Middle frontal gyrus (tissue), 1 donor: ENCODE measurements around the gene DBNL.
A peak's percentile ranks its signal among the peaks of the same experiment; 100 is the strongest.
"Not testable (repeated sequence)": the region's sequence is repeated elsewhere in the genome, so short reads cannot be mapped to it uniquely, and the experiment has no call there.

Source experiments
- DNase-seq: peaks from one replicate; pipeline ENCODE4 v3.0.0-alpha.2; 2015; ENCODE audit warnings: low spot score; ENCODE audit errors: extremely low spot score

The DBNL gene

DNA sequence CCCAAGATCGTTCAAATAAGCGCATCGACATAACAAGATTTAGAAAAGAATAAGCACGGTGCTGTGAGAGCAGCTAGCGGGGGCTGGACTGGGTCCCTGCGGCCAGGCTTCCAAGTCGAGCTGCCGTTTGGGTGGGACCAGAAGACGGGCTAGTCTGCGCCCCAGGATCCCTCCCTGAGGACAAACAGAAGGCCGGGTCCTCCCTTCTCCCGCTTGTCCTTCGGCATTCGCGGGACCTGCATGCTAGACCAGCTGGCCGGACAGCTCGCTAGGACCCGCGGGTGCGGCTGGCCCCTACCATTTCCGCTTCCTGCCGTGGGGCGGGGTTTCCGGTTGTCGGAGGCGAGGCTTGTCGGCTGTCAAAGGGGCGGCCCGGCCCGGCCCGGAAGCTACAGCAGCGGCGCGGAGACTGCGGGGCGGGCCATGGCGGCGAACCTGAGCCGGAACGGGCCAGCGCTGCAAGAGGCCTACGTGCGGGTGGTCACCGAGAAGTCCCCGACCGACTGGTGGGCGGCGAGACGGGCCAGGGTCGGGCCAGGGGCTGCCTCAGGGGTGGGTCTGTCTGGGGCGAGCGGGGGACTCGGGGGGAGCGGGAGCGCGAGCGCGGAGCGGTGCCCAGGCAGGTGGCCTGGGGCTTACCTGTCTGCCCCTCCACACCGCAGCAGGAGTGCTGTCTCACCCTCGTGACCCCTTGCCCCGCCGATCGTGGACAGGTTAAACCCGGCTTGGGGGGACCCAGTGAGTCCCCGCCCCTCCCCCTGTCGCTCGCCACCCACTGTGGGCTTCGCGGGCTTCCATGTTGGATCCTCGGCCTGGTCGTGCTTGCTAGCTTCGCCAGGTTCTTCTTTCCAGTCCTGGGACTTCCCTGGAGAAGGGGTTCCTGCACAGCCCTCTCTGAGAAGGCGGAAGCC is at the start of gene DBNL:
TSS of gene DBNL (plus strand) at position 388 of the 911 bp plus-strand sequence. CDS start at position 424, 36 bp downstream.
- peak; percentile 86 for DNase-seq

GRCh38 chr7:43997532-43997931 is 47.0 kb upstream of the DBNL start, which contains the start of gene SPDYE1:
Gene SPDYE1, plus strand, starts transcription at chr7:43997897. Its CDS starts 2,053 bp downstream, at chr7:43999950.
- not testable (repeated sequence) for DNase-seq

DNA sequence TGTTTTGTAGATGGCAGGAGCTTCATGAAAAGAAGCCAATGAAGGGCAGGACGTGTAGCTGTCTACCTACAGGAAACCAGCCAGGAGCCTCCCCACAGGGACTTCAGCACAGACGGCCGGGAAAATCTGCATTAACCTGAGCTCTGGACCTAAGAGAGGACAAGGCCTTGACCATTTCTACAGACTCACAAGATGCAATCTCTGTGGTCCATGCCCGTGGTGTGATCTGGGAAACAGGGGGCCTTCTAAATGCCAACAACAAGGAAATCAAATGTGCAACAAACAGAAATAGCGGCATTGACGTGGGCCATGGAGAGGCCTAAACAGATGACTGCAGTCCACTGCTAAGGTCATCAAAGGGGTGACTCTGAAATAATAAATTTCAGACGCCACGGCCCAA is 32.4 kb upstream of the DBNL start:
- not testable (repeated sequence) for DNase-seq

- DNase-seq = not testable (repeated sequence)
Observed at GRCh38 chr7:44015090-44015489, 29.4 kb upstream of the DBNL start.

DNA sequence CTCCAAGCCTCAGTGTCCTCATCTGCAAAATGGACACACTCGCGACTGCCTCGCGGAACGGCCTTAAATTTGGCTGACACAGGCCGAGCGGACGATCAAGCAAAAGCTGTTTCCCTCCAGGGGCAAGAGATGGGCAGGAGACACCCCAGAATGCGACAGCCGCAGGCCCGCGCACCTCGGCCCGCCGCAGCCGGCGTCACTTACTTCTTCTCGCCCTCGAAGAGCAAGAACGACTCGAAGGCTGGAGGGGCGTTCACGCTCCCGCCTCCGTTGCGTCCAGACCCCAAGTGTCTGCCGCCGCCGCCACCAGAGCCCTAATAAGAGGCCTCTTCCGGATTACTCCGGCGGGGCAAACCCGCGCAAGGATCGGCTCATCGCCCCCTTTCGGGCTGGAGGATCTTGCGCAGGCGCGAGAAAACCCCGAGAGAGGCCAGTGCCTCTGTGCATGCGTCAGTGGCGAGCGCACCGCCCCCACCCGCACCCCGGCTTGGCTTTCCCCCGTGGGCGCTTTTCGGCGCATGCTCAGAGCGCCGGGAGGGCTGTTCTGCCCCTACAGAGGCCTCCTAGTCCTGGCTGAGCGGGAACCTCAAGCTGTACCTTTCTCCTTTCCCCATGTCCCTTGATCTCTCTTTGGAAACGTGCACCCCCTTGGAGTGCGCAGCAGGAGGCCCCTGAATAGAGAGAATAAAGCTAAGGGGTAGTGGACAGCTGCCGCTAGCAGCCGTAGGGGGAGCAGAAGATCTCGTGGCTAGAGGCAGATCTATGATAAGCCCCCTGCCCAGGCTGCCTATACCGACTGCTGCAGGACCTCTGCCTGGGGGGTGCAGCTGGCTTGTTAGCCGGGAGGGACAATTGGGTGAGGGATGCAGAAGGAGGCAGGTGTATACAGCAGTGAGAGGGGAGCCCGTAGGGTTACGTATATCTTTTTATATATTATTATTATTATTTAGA is 25.4 kb upstream of the DBNL start:
- peak; percentile 97 for DNase-seq

DNA sequence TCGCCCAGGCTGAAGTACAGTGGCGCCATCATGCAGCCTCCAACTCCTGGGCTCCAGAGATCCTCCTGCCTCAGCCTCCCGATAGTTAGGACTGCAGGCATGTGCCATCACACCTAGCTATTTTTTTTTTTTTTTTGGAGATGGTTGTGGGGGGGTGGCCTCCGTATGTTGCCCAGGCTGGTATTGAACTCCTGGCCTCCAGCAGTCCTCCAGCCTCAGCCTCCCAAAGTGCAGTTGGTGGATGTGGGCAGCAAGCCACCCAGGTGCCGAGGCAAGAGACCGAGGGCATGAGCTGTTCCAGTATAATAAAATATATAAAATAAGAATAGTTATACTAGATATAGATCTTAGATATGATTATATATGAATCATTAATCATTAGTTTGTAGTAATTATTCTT is 24.7 kb upstream of the DBNL start:
- not testable (repeated sequence) for DNase-seq

DNA sequence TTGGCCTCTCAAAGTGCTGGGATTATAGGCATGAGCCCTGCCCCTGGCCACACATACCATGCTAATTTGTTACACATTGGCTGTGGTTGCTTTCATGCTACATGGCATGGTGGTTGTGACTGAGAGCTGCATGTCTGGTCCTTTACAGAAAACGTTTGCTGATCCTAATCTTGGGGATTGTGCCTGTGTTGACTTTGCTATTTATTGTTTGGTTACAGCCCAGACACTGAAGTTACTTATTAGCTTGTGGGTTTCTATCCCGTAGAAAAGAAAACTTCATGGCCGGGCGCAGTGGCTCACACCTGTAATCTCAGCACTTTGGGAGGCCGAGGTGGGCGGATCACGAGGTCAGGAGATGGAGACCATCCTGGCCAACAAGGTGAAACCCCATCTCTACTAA is 22.4 kb upstream of the DBNL start:
- DNase-seq = not testable (repeated sequence)

DNA sequence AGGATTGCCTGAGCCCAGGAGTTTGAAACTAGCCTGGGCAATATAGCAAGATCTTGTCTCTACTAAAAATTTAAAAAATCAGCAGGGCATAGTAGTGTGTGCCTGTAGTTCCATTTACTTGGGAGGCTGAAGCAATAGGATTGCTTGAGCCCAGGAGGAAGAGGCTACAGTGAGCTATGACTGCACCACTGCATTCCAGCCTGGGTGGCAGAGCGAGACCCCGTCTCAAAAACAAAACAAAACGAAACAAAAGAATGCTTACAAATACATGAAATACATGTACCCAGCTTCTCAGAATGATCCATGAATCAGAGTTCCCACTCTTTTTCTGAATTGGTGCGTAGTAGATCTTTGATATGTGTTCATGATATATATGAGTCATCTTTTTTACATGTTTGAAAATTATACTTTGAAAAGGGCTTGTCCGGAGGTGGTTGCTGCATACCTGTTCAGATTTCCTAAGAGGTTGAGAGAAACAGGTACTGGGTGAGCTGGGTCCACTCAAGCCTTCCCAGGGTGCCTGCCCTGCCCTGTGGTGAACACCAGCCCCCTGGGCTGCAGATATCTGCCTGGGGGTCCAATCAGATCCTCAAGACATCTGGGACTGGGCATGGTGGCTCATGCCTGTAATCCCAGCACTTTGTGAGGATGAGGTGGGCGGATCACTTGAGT is 21.6 kb upstream of the DBNL start:
- not testable (repeated sequence) for DNase-seq

- DNase-seq = not testable (repeated sequence)
Observed at GRCh38 chr7:44029433-44029832, 15.1 kb upstream of the DBNL start.

- DNase-seq = not testable (repeated sequence)
Observed at GRCh38 chr7:44030029-44030428, 14.5 kb upstream of the DBNL start.

DNA sequence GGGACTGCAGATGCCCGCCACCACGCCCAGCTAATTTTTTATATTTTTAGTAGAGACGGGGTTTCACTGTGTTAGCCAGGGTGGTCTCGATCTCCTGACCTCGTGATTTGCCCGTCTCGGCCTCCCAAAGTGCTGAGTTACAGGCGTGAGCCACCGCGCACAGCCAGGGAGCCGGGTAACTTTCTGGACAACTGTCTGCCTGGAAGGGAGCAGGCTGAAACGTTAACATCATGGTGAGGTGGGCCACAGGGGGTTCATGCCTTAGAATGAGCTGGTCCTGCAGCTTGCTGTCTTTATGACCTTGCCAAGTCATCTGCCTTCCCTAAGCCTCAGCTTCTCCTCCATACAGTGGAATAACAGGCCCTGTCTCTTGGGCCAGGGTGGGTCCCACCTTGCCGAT is 13.2 kb upstream of the DBNL start:
- DNase-seq = not testable (repeated sequence)

DNA sequence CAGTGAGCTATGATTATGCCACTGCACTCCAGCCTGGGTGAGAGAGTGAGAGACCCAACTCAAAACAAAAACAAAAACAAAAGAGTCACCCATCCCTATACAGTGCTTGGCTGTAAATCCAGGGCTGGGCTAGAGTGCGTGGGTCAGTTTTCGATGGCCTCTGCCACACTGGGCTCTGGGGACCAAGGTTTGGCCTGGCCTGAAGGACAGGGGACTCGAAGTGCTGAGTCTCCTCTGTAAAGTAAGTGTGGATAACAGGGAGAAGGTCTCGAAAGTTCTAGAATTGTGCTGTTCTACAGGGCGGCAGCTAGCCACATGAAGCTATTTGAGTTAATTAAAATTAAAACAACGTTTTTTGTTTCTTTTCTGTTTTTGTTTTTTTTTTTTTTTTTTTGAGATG is 12.5 kb upstream of the DBNL start:
- DNase-seq = not testable (repeated sequence)

GRCh38 chr7:44033971-44034844 is 10.3 kb upstream of the DBNL start:
- not testable (repeated sequence) for DNase-seq

GRCh38 chr7:44036364-44036763 is 8.1 kb upstream of the DBNL start:
- DNase-seq = not testable (repeated sequence)

- not testable (repeated sequence) for DNase-seq
Observed at GRCh38 chr7:44037951-44038350, 6.6 kb upstream of the DBNL start.

- DNase-seq = not testable (repeated sequence)
Observed at GRCh38 chr7:44038553-44038952, 5.9 kb upstream of the DBNL start.

DNA sequence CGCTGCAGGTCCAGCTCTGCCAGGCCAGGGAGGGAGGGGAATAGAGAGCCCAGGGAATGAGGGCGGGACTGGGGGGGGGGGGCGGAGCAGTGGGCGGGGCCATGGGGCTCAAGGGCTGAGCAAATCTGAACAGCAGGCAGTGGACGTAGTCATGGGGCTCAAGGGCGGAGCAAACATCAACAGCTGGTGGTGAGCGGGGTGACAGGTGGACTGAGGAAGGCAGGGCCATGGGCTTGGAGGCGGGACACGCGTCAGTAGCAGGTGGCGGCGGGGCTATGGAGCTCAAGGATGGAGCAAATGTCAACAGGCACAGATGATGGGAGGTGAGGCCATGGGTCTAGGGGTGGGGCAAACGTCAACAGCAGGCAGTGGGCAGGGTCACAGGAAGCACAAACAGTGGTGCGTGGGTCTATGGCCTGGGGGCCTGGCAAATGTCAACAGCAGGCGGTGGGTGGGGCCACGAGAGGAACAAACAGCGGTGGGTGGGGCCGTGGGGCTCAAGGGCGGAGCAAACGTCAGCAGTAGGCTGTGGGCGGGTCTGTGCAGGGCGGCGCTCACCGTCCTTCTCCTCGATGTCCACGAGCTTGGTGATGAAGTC is 5.4 kb upstream of the DBNL start:
- peak; percentile 40 for DNase-seq

GRCh38 chr7:44039800-44040492 is 4.6 kb upstream of the DBNL start:
- DNase-seq = not testable (repeated sequence)

GRCh38 chr7:44040493-44040891 is 4.0 kb upstream of the DBNL start:
- DNase-seq = not testable (repeated sequence)
